NCI-H2171 treated with DMSO at 0.1 percent for 48 hours (cell line): ENCODE data around the gene CFAP45.

Experiments used
- DNase-seq: peaks from one replicate; lab custom pipeline; 2025; lab: John Stamatoyannopoulos, UW

CFAP45 gene

GRCh38 chr1:159853417-159854115, 46.4 kb downstream of the CFAP45 start:
- no peak for DNase-seq

GRCh38 chr1:159851407-159851806, 48.6 kb downstream of the CFAP45 start:
- DNase-seq, result no peak

GRCh38 chr1:159849626-159850366, 50.2 kb downstream of the CFAP45 start:
- no peak for DNase-seq

GRCh38 chr1:159848326-159848725, 51.6 kb downstream of the CFAP45 start:
- no peak for DNase-seq

- no peak for DNase-seq
Measured at GRCh38 chr1:159847231-159847630, 52.7 kb downstream of the CFAP45 start.

GRCh38 chr1:159845751-159846629, 54.0 kb downstream of the CFAP45 start:
- DNase-seq, result no peak

- DNase-seq, result no peak
Measured at GRCh38 chr1:159843459-159843858, 56.5 kb downstream of the CFAP45 start.

- DNase-seq, result no peak
Measured at GRCh38 chr1:159841749-159842148, 58.2 kb downstream of the CFAP45 start.

GRCh38 chr1:159839116-159839849, 60.7 kb downstream of the CFAP45 start:
- DNase-seq, result no peak

GRCh38 chr1:159838715-159839114, 61.2 kb downstream of the CFAP45 start:
- no peak for DNase-seq

- no peak for DNase-seq
Measured at GRCh38 chr1:159835862-159836525, 64.0 kb downstream of the CFAP45 start.

GRCh38 chr1:159835356-159835755, 64.6 kb downstream of the CFAP45 start:
- no peak for DNase-seq

GRCh38 chr1:159832309-159832708, 67.7 kb downstream of the CFAP45 start:
- DNase-seq, result no peak

- DNase-seq, result peak; percentile 32
Measured at GRCh38 chr1:159831412-159832141, 68.4 kb downstream of the CFAP45 start.

GRCh38 chr1:159830722-159831121, 69.2 kb downstream of the CFAP45 start:
- no peak for DNase-seq

- peak; percentile 27 for DNase-seq
Measured at GRCh38 chr1:159829822-159830465, 70.0 kb downstream of the CFAP45 start.

- DNase-seq, result no peak
Measured at GRCh38 chr1:159829273-159829634, 70.7 kb downstream of the CFAP45 start.

GRCh38 chr1:159828581-159829272, 71.2 kb downstream of the CFAP45 start:
- DNase-seq, result no peak

GRCh38 chr1:159828176-159828575, 71.8 kb downstream of the CFAP45 start:
- no peak for DNase-seq

GRCh38 chr1:159827549-159827948, 72.4 kb downstream of the CFAP45 start:
- no peak for DNase-seq
